Fibroblast of lung (primary cell): ENCODE data around the gene DICER1.

Experiments
- CTCF ChIP-seq, 2 donors: IDR thresholded peaks in 1 of 2; conservative IDR thresholded peaks in 1 of 2; 1 replicate in 1 of 2; 2 replicates in 1 of 2; pipeline ENCODE4 v1.5.1; 2011 to 2012; ENCODE audit warnings: low read length in 2 of 2, control low read depth in 1 of 2, inconsistent platforms in 1 of 2, low read depth in 1 of 2, mild to moderate bottlenecking in 1 of 2
- EZH2 ChIP-seq: IDR thresholded peaks from 2 replicates; pipeline ENCODE4 v1.5.1; 2012; ENCODE audit warnings: low read length, control low read depth, mild to moderate bottlenecking; ENCODE audit errors: missing control alignments

GRCh38 chr14:95185767-95186392 is 28.6 kb upstream of the DICER1 start:
- TF ChIP-seq CTCF (conservative IDR thresholded peaks at IDR 0.05 in 1 of 2, IDR thresholded peaks at IDR 0.05 in 1 of 2; ENCODE audit: low read depth in 1 of 2, low read length in 2 of 2), result no peak
- no peak for TF ChIP-seq EZH2
